GM20431 (cell line): ENCODE measurements around the gene IFT88.

Experiments used
- in situ Hi-C: fragments of 300-500 bp; cut with MseI, MboI; formaldehyde crosslinking; loops from one replicate; pipeline ENCODE4 v1.15.0; 2020; ENCODE audit warnings: low sequenced_read_pairs; ENCODE audit not compliant: unreplicated experiment

Gene IFT88

DNA sequence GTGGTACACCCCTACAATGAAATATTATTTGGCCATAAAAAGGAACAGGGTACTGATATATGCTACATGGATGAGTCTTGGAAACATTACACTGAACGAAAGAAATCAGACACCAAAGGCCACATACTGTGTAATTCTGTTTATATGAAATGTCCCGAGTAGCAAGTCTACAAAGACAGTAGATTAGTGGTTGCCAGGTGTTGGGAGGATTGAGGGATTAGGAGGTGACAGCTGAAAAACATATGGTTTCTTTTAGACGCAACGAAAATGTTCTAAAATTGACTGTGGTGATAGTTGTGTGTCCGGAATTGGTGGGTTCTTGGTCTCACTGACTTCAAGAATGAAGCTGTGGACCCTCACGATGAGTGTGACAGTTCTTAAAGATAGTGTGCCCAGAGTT, 171.7 kb downstream of the IFT88 start:
- in situ Hi-C loops: no loop called here

DNA sequence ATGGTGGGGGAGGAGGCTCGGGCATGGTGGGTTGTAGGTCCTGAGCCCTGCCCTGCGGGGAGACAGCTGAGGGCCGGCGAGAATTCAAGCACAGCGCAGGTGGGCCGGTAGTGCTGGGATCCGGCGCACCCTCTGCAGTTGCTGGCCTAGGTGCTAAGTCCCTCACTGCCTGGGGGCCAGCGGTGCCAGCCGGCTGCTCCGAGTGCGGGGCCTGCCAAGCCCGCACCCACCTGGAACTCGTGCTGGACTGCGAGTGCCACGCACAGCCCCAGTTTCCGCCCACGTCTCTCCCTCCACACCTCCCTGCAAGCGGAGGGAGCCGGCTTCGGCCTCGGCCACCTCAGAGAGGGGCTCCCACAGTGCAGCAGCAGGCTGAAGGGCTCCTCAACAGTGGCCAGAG, 173.1 kb downstream of the IFT88 start:
- in situ Hi-C loops: no loop called here
